Stimulated activated CD8-positive, alpha-beta memory T cell treated with anti-CD3 and anti-CD28 coated beads, Interleukin-12 subunit alpha, Interleukin-12 subunit beta, amount 100 ng/mL, for 1 hour (primary cell): ENCODE data around the gene SDCCAG8.

ENCODE experiments used
- DNase-seq: peaks from one replicate; pipeline ENCODE4 v3.0.0-alpha.2; 2020; ENCODE audit warnings: low read depth

Gene SDCCAG8

GRCh38 chr1:243391355-243391754 lies 135.5 kb downstream of the SDCCAG8 start:
- no peak for DNase-seq

DNA sequence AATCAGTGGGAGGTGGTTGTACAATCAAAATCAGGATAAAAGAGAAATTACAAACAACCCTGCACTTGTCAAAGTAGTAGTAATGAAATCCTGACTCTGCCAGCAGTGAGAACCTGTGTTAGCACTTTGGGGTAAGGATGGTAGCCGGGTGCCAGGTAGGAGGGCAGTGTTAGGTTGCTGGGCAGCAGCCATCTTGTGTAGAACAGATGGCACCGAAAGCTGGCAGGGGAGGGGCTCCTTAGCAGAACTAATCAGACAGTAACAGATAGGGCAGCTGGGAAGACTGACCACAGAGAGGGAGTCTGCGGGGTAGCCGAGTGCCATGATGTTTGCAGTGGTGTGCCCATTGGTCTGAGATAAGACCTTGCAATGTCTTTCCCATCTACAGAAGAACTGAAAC lies 137.3 kb downstream of the SDCCAG8 start:
- DNase-seq, result no peak

- DNase-seq, result no peak
These were observed 138.2 kb downstream of the SDCCAG8 start for GRCh38 chr1:243394066-243394465.

GRCh38 chr1:243394601-243395464 lies 139.0 kb downstream of the SDCCAG8 start:
- DNase-seq, result no peak

DNA sequence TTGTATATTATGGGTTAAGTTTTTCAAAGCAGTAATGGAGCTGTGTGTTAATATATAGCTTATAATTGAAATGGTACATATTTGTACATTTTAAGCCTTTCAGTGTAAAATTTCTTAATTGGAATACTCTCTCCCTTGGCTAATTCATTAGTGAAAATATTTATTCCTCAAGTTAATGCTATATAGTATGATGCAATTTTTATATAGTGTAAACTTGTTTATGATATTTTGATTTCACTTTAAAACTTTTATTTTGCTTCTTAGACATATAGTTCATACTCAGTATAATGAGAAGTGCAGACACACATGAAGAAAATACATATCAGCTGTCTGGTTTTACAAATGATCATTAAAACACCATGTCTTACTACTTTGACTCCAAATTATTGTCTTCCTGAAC lies 140.6 kb downstream of the SDCCAG8 start:
- no peak for DNase-seq

DNA sequence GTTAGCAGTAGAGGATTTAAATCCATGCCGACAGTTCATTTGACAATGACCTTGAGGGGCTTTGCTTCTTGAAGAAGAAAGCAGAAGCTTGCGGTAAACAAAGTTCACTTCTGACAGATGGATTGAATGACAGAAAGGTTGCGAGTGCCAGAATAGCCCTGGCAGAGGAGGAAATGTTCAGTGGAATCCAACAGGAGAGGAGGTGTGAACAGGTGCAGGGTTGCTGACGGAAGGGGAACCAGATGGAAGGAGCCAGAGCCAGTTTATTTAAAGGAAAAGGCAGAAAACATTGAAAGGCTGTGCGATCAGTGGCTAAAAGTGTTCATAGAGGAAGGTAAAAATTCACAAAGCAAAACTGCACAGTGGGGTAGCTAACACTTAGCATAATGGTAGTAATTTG lies 141.0 kb downstream of the SDCCAG8 start:
- DNase-seq, result no peak

- DNase-seq, result no peak
These were observed 141.9 kb downstream of the SDCCAG8 start for GRCh38 chr1:243397613-243398321.

DNA sequence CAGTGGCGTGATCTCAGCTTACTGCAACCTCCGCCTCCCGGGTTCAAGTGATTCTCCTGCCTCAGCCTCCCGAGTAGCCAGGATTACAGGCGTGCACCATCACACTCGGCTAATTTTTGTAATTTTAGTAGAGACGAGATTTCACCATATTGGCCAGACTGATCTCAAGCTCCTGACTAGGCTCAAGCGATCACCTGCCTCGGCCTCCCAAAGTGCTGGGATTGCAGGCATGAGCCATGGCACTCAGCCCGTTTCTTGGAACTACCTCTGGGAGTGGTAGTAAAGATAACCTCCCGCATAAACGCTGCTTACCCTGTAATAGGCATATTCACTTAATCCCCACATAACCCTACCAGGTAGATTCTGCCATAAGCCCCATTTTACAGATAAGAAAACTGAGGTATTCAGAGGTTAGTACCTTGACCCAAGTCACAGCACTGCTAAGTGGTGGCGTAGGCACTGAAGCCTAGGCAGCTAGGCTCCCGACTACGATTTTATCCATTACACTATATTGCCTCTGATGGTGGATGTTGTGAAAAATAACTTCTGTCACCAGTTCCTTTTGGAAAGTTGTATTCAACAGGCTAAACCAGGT lies 143.8 kb downstream of the SDCCAG8 start:
- no peak for DNase-seq

- DNase-seq, result no peak
These were observed 147.0 kb downstream of the SDCCAG8 start for GRCh38 chr1:243402868-243403267.

GRCh38 chr1:243406424-243406823 lies 150.6 kb downstream of the SDCCAG8 start:
- DNase-seq, result no peak

DNA sequence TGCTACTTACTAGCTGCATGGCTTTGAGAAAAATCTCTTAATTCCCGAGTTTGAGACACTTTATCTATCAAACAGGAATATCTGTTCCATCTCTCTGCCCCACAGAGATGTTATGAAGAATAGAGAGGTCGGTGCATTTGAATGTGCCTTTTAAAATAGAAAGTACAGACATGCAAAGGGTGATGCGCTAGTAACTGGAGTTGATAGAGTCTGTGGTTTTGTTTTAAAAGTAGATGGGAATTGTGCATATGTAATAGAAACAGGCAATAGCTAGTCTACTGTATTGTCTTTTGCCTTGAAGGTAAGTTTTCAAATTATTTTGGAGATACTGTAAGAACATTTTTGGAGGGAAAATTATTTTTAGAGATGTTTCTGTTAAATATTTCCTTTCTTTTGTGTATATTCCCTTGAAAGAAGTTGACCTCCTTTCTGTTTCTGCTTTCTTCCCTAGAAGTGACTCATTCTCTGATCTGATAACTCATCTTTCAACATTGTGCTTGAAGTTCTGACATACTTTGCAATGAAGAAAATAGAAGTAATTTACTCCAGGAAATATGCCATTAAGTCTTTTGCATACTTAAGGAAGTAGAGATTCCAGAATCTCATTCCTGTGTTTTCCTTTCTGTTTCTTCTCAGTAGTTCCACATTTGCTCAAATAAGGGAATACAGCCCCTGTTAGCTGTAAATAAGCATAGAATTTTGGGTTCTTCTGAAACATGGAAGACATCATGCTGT lies 151.6 kb downstream of the SDCCAG8 start:
- DNase-seq, result no peak

DNA sequence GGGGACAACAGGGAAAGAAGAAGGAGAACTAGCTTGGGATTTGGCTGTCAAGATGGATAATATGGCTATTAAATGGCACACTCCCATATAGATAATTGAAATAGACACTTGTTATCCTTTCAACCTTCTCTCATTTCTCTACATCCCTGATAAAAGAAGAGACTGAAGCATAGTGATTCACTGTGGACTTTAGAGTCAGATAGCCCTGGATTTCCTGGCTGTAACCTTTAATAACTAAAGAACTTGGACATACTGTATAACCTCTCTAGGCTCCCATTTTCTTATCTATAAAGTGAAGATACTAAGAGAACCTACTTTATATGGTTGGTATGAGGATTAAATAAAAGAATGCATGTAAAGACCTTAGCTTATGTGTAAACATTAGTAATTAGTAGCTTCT lies 152.6 kb downstream of the SDCCAG8 start:
- no peak for DNase-seq

DNA sequence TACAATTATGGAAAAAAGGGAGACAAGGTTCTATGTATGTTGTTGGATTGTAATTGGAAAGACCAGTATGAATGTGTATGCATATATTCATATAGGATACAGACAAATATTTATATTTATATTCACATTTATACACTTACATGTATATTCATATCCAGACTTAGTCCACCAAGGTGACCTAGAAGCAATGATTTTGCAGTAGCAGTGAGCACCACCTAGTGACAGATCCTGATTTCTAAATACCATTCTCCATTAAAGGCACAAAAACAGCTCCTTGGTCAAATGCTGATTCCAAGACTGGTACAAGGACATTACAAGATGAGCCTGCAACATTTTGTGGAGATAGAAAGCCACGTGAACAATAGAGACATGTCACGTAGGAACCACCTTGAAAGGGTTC lies 153.4 kb downstream of the SDCCAG8 start:
- no peak for DNase-seq

DNA sequence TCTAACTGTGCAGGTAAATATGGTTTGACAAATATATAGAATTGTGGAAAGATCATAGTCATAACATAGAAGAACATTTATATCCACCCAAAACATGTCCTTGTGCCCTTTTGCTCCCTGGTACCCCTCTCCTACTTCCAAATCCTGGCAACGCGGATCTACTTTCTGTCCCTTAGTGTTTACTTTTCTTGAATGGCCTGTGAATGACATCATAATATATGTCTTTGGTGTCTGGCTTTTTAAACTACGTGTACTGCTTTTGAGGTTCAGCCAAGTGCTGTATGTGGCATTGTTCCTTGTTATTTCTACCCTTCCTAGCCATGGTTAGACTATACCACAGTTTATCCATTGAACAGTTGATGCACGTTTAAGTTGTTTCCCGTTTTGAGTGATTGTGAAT lies 155.6 kb downstream of the SDCCAG8 start:
- DNase-seq, result no peak

- DNase-seq, result no peak
These were observed 157.8 kb downstream of the SDCCAG8 start for GRCh38 chr1:243413431-243414151.

DNA sequence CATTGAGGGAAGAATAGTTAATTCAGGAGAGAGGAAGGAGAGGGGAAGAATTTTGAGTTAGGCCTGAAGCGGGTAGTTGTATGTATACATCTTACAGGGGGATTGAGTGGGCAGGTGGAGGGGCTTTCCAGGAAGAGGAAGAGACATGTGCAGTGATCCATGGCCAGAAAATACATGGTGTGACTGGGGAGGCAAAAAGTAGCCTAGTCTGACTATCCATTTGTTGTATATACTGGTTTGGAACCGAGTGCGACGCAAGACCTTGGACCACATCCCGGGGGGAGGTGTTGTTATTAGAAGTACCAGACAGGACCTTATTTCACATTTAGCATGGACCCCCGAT lies 158.3 kb downstream of the SDCCAG8 start:
- no peak for DNase-seq

DNA sequence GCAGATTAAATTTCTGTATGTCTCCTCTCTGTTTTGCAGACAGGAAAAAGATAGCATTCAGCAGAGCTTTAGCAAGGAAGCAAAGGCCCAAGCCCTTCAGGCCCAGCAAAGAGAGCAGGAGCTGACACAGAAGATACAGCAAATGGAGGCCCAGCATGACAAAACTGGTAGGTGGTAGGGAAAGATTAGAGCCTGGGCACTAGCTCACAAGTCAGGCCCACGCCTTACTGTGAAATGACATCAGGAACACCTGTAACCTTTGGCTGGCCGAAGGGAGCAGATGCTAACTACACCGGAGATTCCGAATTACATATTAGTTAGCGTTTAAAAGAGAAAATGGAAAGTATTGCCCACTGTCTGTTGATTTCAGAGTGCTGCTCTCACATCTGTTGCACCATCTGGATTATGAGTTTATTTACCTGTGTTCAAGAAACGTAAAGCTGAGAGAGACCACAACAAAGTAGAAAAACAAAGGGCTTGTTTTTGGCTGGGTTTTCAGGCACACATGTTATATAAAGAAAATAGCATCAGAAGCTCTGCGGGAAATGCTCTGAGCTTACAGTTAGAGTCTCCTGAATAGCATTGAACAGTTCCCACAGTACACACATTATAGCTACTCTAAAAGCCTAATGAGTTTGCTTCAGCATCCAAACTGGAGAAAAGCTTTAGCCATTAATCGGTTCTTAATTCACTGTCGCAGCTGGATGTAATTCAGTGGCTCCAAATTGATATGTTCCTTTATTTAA lies 160.0 kb downstream of the SDCCAG8 start:
- no peak for DNase-seq

DNA sequence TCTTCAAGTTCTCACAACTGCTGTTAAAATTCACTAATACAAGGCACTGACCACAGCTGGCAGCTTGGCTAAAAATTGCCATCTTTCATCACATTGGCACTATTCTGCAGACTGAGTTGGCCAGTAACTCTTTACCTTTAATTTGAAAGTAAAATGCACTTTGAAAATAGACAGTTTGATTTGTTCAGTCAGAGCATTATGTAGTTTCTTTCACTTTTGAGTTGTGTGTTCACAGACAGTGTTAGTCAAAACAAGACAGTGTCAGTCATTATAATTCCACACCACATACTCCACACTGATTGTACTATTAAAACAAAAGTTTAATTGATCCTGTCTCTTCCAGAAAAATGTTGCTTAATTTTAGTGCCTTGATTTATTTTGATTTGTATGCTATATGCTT lies 160.7 kb downstream of the SDCCAG8 start:
- no peak for DNase-seq

- DNase-seq, result no peak
These were observed 164.4 kb downstream of the SDCCAG8 start for GRCh38 chr1:243420016-243420945.
